ENCODE results near the gene NPC1. TPM values are rescaled to one million over a fixed set of nuclear protein-coding genes. Genes with fewer than 3 reads are reported as not detected.
A peak's percentile ranks its signal among the peaks of the same experiment; 100 is the strongest.

The NPC1 gene
- total RNA-seq, 1 donor from 2014 or later = 114 TPM

- ATAC-seq (peak in 1 of 2 donors; percentile 13), DNase-seq (no peak)
- H3K4me3 ChIP-seq = peak overlapping the region; percentile 97
- intact Hi-C loops (cut with DNase I) = no loop called here
- H3K9me3 ChIP-seq = no peaks in the 10 kb centered on the region
- TF ChIP-seq CTCF (IDR thresholded peaks at IDR 0.05) = no peak
- peak overlapping the region; percentile 96 for H3K27ac ChIP-seq
- peaks cover 37% of the 10 kb centered on the region for H3K36me3 ChIP-seq
- H3K4me1 ChIP-seq = peaks cover 34% of the 10 kb centered on the region
- H3K27me3 ChIP-seq (ENCODE audit: low read depth) = no peaks in the 10 kb centered on the region
These were observed 81.6 kb downstream of the NPC1 start for GRCh38 chr18:23504720-23505119.

GRCh38 chr18:23503963-23504344, 82.4 kb downstream of the NPC1 start:
- Histone ChIP-seq H3K27me3 (ENCODE audit: low read depth) (no peaks in the 10 kb centered on the region), H3K27ac (peak overlapping the region; percentile 96), H3K4me1 (peaks cover 40% of the 10 kb centered on the region), H3K36me3 (peaks cover 29% of the 10 kb centered on the region), H3K9me3 (no peaks in the 10 kb centered on the region), H3K4me3 (peak overlapping the region; percentile 97)
- TF ChIP-seq CTCF (IDR thresholded peaks at IDR 0.05) = no peak
- no peak for DNase-seq
- intact Hi-C loops (cut with DNase I) = no loop called here
- ATAC-seq = no peak

GRCh38 chr18:23503038-23503962, 83.0 kb downstream of the NPC1 start, which contains the start of gene RMC1:
Gene RMC1 (plus strand): TSS chr18:23503511. CDS start chr18:23503619, 108 bp downstream.
- Histone ChIP-seq H3K27ac (peak within 1 kb of the TSS; percentile 96), H3K27me3 (ENCODE audit: low read depth) (no peaks in the 10 kb centered on the region), H3K4me3 (peak within 1 kb of the TSS; percentile 97), H3K36me3 (peaks cover 22% of the 10 kb centered on the region), H3K9me3 (no peaks in the 10 kb centered on the region), H3K4me1 (peaks cover 41% of the 10 kb centered on the region)
- DNase-seq (peak; percentile 99), ATAC-seq (peak; percentile 97 to 98)
- intact Hi-C loops (cut with DNase I) = no loop called here
- TF ChIP-seq CTCF (IDR thresholded peaks at IDR 0.05) = peak; percentile 9

- H3K27me3 ChIP-seq (ENCODE audit: low read depth) = no peaks in the 10 kb centered on the region
- no peak for ATAC-seq
- H3K36me3 ChIP-seq = peaks cover 15% of the 10 kb centered on the region
- TF ChIP-seq CTCF (IDR thresholded peaks at IDR 0.05) = no peak
- peak overlapping the region; percentile 97 for H3K4me3 ChIP-seq
- DNase-seq = no peak
- peaks cover 41% of the 10 kb centered on the region for H3K4me1 ChIP-seq
- intact Hi-C loops (cut with DNase I) = no loop called here
- H3K9me3 ChIP-seq = no peaks in the 10 kb centered on the region
- H3K27ac ChIP-seq = peak overlapping the region; percentile 96
These were observed 83.7 kb downstream of the NPC1 start for GRCh38 chr18:23502516-23503037.

GRCh38 chr18:23501626-23502025, 84.7 kb downstream of the NPC1 start:
- intact Hi-C loops (cut with DNase I) = no loop called here
- DNase-seq = no peak
- H3K4me1 ChIP-seq = peaks cover 41% of the 10 kb centered on the region

More at GRCh38 chr18:23501626-23502025, 84.7 kb downstream of the NPC1 start:
- ATAC-seq = no peak
- no peak for TF ChIP-seq CTCF (IDR thresholded peaks at IDR 0.05)
- no peaks in the 10 kb centered on the region for H3K9me3 ChIP-seq
- no peak overlapping the region for H3K4me3 ChIP-seq
- H3K36me3 ChIP-seq = peaks cover 6% of the 10 kb centered on the region
- H3K27ac ChIP-seq = no peak overlapping the region
- no peaks in the 10 kb centered on the region for H3K27me3 ChIP-seq (ENCODE audit: low read depth)
